ENCODE results near the gene TFDP2. TPM values are rescaled to one million over a fixed set of nuclear protein-coding genes. Genes with fewer than 3 reads are reported as not detected.
A peak's percentile ranks its signal among the peaks of the same experiment; 100 is the strongest.

The TFDP2 gene
- total and polyA plus RNA-seq, 2 donors from 2014 or later = 38.7 to 50.6 TPM

DNA sequence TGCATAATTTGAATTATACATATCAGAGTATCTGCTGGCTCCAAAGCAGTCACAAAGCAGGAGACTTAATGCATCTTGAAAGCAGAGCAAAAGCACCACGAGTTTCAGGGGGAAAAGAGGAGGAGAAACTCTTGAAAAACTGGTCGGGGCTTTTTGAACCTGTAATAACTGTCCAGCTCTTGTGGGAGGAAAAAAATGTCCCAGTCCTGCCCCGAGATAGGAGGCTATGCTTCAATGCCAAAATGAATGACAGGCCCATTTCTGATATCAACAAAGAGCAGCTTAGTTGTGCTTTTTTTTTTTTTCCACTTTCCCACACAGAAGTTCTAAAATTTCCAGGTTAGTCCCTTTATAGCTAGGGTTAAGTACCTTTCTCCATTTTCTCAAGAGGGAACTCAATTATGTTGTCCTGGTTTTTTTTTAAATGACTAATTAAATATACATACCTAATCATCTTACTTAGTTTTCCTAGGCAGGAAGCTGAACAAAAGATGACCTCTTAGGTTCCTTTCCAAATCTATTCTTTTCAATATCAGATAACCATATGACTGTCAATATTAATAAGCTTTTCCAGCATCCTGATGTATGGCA, 120.2 kb downstream of the TFDP2 start:
- TF ChIP-seq, protein P1, sequence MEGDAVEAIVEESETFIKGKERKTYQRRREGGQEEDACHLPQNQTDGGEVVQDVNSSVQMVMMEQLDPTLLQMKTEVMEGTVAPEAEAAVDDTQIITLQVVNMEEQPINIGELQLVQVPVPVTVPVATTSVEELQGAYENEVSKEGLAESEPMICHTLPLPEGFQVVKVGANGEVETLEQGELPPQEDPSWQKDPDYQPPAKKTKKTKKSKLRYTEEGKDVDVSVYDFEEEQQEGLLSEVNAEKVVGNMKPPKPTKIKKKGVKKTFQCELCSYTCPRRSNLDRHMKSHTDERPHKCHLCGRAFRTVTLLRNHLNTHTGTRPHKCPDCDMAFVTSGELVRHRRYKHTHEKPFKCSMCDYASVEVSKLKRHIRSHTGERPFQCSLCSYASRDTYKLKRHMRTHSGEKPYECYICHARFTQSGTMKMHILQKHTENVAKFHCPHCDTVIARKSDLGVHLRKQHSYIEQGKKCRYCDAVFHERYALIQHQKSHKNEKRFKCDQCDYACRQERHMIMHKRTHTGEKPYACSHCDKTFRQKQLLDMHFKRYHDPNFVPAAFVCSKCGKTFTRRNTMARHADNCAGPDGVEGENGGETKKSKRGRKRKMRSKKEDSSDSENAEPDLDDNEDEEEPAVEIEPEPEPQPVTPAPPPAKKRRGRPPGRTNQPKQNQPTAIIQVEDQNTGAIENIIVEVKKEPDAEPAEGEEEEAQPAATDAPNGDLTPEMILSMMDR (IDR thresholded peaks at IDR 0.05; ENCODE audit: borderline replicate concordance, extremely low read depth, insufficient read depth) = no peak
- no peaks in the 10 kb centered on the region for H3K9me3 ChIP-seq (ENCODE audit: control insufficient read depth in 2 of 3, insufficient read depth in 1 of 3, low read length in 3 of 3)
- no peaks in the 10 kb centered on the region for H3K36me3 ChIP-seq (ENCODE audit: control insufficient read depth in 2 of 3, insufficient read depth in 3 of 3, low read length in 3 of 3)
- no peak overlapping the region for H3K9ac ChIP-seq (ENCODE audit: low read length in 3 of 3)
- no peaks in the 10 kb centered on the region for H3K27me3 ChIP-seq (ENCODE audit: control insufficient read depth, insufficient read depth, low read length)
- peaks cover 0 to 3% (median 0%) of the 10 kb centered on the region in 3 donors for H3K4me1 ChIP-seq (ENCODE audit: control insufficient read depth in 2 of 3, insufficient read depth in 2 of 3, low read depth in 1 of 3, low read length in 3 of 3)
- DNase-seq (no peak), FAIRE-seq (no peak)
- H3K27ac ChIP-seq (ENCODE audit: low read depth in 2 of 2, low read length in 2 of 2) = no peak overlapping the region
- H3K4me3 ChIP-seq (ENCODE audit: low read length in 3 of 3) = no peak overlapping the region
- intact Hi-C loops (cut with DNase I) = no loop called here

DNA sequence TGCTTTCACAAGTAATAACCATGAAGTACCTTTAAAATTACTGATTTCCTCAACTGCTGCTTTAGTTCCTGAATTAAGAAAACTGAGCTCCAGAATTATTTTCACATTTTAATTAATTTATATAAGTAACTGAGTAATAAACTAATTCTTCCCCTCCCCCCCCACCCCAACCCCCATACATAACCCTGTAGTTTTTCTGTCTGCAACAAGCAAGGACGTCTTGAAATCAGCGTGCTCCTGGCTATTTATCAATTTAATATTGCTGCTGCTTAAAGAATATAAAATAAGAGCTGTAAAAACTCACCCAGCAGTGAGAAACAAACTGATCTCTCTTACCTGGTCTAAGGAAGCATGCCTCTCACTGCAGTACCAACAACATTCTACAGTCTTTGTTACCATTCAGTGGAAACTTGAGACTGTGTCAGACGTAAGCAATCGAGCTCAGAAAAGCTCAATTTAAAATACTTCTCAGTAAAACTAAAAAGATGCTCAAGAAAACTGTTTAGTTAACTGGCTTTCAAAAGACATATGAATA, 121.0 kb downstream of the TFDP2 start:
- intact Hi-C loops (cut with DNase I) = no loop called here
- Histone ChIP-seq H3K27me3 (ENCODE audit: control insufficient read depth, insufficient read depth, low read length) (no peaks in the 10 kb centered on the region), H3K27ac (ENCODE audit: low read depth in 2 of 2, low read length in 2 of 2) (peak overlapping the region in 1 of 2 donors; percentile 66), H3K4me3 (ENCODE audit: low read length in 3 of 3) (peak overlapping the region; percentile 69 to 95 (median 80)), H3K4me1 (ENCODE audit: control insufficient read depth in 2 of 3, insufficient read depth in 2 of 3, low read depth in 1 of 3, low read length in 3 of 3) (peaks cover 0 to 3% (median 0%) of the 10 kb centered on the region in 3 donors), H3K36me3 (ENCODE audit: control insufficient read depth in 2 of 3, insufficient read depth in 3 of 3, low read length in 3 of 3) (no peaks in the 10 kb centered on the region), H3K9me3 (ENCODE audit: control insufficient read depth in 2 of 3, insufficient read depth in 1 of 3, low read length in 3 of 3) (no peaks in the 10 kb centered on the region), H3K9ac (ENCODE audit: low read length in 3 of 3) (peak overlapping the region; percentile 38 to 91 (median 53))
- DNase-seq = peak in 3 of 5 donors; percentile 67 to 95 (median 94)
- no peak for FAIRE-seq
- TF ChIP-seq, protein P1 (IDR thresholded peaks at IDR 0.05; ENCODE audit: borderline replicate concordance, extremely low read depth, insufficient read depth) = peak; percentile 17

DNA sequence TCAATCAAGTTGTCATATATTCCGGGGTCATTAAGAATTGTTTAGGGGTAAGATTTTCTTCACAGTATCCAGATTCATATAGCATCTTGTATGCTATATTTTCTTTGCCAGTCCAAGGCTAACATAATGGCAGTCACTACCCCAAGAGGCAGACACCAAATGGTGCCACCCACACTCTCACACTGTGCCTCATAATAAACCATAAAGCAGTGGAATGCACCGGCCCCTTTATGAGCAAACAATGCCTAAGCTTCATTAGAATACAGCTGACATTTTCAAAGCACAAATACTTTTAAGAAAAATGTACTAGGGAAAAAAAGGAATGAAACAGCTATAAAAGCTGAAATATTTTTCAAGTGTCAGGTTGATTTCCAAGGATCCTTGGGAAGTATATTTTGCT, 121.6 kb downstream of the TFDP2 start:
- FAIRE-seq = no peak
- DNase-seq = peak in 4 of 5 donors; percentile 29 to 70 (median 58)
- intact Hi-C loops (cut with DNase I) = no loop called here

More for the DNA sequence above, 121.6 kb downstream of the TFDP2 start:
- peak overlapping the region; percentile 38 to 91 (median 53) for H3K9ac ChIP-seq (ENCODE audit: low read length in 3 of 3)
- H3K27ac ChIP-seq (ENCODE audit: low read depth in 2 of 2, low read length in 2 of 2) = peak overlapping the region in 1 of 2 donors; percentile 66
- TF ChIP-seq, protein P1 (IDR thresholded peaks at IDR 0.05; ENCODE audit: borderline replicate concordance, extremely low read depth, insufficient read depth) = no peak
- no peaks in the 10 kb centered on the region for H3K27me3 ChIP-seq (ENCODE audit: control insufficient read depth, insufficient read depth, low read length)
- H3K36me3 ChIP-seq (ENCODE audit: control insufficient read depth in 2 of 3, insufficient read depth in 3 of 3, low read length in 3 of 3) = no peaks in the 10 kb centered on the region
- peaks cover 0 to 3% (median 0%) of the 10 kb centered on the region in 3 donors for H3K4me1 ChIP-seq (ENCODE audit: control insufficient read depth in 2 of 3, insufficient read depth in 2 of 3, low read depth in 1 of 3, low read length in 3 of 3)
- no peaks in the 10 kb centered on the region for H3K9me3 ChIP-seq (ENCODE audit: control insufficient read depth in 2 of 3, insufficient read depth in 1 of 3, low read length in 3 of 3)
- H3K4me3 ChIP-seq (ENCODE audit: low read length in 3 of 3) = peak overlapping the region; percentile 69 to 95 (median 80)

Measured in kidney (tissue), 14 donors.